HG02938 (cell line): ENCODE measurements around the gene TRMT61A.
A peak's percentile ranks its signal among the peaks of the same experiment; 100 is the strongest.

ENCODE experiments used
- ATAC-seq: cut with Tn5 transposase; IDR thresholded peaks from one replicate; pipeline ENCODE4 v1.9.1; 2021; ENCODE audit warnings: mild to moderate bottlenecking, moderate library complexity; ENCODE audit not compliant: unreplicated experiment

The TRMT61A gene

GRCh38 chr14:103561381-103562178 lies 32.6 kb downstream of the TRMT61A start:
- ATAC-seq, result peak; percentile 25

- no peak for ATAC-seq
Observed at GRCh38 chr14:103562179-103562428, 33.1 kb downstream of the TRMT61A start.

GRCh38 chr14:103562429-103563225 lies 33.6 kb downstream of the TRMT61A start, which contains the start of the genes BAG5 and COA8:
Gene BAG5, minus strand, starts transcription at chr14:103562657. Its CDS starts 1,493 bp downstream, at chr14:103561164.
Gene COA8, plus strand, starts transcription at chr14:103562960. Its CDS starts 42 bp downstream, at chr14:103563002.
- ATAC-seq, result peak; percentile 76

- no peak for ATAC-seq
Observed at GRCh38 chr14:103563226-103563620, 34.2 kb downstream of the TRMT61A start.

- no peak for ATAC-seq
Observed at GRCh38 chr14:103563844-103564505, 35.0 kb downstream of the TRMT61A start.

GRCh38 chr14:103568952-103569351 lies 40.0 kb downstream of the TRMT61A start:
- no peak for ATAC-seq

- ATAC-seq, result no peak
Observed at GRCh38 chr14:103569408-103569807, 40.4 kb downstream of the TRMT61A start.

GRCh38 chr14:103574104-103574503 lies 45.1 kb downstream of the TRMT61A start:
- ATAC-seq, result no peak

- ATAC-seq, result no peak
Observed at GRCh38 chr14:103574707-103575285, 45.8 kb downstream of the TRMT61A start.

GRCh38 chr14:103576371-103577024 lies 47.5 kb downstream of the TRMT61A start:
- no peak for ATAC-seq

- ATAC-seq, result no peak
Observed at GRCh38 chr14:103578401-103579075, 49.5 kb downstream of the TRMT61A start.

- no peak for ATAC-seq
Observed at GRCh38 chr14:103581206-103581605, 52.2 kb downstream of the TRMT61A start.

- no peak for ATAC-seq
Observed at GRCh38 chr14:103581954-103582703, 53.1 kb downstream of the TRMT61A start.

- no peak for ATAC-seq
Observed at GRCh38 chr14:103584326-103584915, 55.4 kb downstream of the TRMT61A start.
